Measurements from ENCODE around the gene ERCC2. TPM values are rescaled to one million over a fixed set of nuclear protein-coding genes. Genes with fewer than 3 reads are reported as not detected.
"Not testable (repeated sequence)": the region's sequence is repeated elsewhere in the genome, so short reads cannot be mapped to it uniquely, and the experiment has no call there.

The ERCC2 gene
- total RNA-seq, 1 experiment from 2014 or later: 102 TPM

DNA sequence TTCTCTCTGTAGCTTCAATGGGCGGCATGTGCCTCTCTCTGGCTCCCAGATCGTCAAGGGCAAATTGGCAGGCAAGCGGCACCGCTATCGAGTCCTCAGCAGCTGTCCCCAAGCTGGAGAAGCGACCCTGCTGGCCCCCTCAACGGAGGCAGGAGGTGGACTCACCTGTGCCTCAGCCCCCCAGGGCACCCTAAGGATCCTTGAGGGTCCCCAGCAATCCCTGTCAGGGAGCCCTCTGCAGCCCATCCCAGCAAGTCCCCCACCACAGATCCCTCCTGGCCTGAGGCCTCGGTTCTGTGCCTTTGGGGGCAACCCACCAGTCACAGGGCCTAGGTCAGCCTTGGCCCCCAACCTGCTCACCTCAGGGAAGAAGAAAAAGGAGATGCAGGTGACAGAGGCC is 37.7 kb upstream of the ERCC2 start:
- ChIA-PET CTCF (interaction anchor here (1.2 to 1.6 kb wide), 3 partner anchors 20 to 78 kb away, joined by 3 to 5 read pairs (median 4); no protein-coding TSS in a partner anchor), POLR2A (no interaction called here)
- Mint-ChIP-seq H3K9me3 (no peaks in the 10 kb centered on the region), H3K36me3 (peaks cover 22% of the 10 kb centered on the region), H3K4me3 (peak overlapping the region; percentile 96), H3K27me3 (ENCODE audit: low read depth) (peaks cover 7% of the 10 kb centered on the region; the same call in 1 of the 2 replicates), H3K4me1 (peaks cover 15% of the 10 kb centered on the region), H3K27ac (no peak overlapping the region)
- no peak for DNase-seq (ENCODE audit: low spot score)
- ATAC-seq: no peak
- TF ChIP-seq, protein P1, sequence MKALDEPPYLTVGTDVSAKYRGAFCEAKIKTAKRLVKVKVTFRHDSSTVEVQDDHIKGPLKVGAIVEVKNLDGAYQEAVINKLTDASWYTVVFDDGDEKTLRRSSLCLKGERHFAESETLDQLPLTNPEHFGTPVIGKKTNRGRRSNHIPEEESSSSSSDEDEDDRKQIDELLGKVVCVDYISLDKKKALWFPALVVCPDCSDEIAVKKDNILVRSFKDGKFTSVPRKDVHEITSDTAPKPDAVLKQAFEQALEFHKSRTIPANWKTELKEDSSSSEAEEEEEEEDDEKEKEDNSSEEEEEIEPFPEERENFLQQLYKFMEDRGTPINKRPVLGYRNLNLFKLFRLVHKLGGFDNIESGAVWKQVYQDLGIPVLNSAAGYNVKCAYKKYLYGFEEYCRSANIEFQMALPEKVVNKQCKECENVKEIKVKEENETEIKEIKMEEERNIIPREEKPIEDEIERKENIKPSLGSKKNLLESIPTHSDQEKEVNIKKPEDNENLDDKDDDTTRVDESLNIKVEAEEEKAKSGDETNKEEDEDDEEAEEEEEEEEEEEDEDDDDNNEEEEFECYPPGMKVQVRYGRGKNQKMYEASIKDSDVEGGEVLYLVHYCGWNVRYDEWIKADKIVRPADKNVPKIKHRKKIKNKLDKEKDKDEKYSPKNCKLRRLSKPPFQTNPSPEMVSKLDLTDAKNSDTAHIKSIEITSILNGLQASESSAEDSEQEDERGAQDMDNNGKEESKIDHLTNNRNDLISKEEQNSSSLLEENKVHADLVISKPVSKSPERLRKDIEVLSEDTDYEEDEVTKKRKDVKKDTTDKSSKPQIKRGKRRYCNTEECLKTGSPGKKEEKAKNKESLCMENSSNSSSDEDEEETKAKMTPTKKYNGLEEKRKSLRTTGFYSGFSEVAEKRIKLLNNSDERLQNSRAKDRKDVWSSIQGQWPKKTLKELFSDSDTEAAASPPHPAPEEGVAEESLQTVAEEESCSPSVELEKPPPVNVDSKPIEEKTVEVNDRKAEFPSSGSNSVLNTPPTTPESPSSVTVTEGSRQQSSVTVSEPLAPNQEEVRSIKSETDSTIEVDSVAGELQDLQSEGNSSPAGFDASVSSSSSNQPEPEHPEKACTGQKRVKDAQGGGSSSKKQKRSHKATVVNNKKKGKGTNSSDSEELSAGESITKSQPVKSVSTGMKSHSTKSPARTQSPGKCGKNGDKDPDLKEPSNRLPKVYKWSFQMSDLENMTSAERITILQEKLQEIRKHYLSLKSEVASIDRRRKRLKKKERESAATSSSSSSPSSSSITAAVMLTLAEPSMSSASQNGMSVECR (CRISPR knock-in tag; IDR thresholded peaks at IDR 0.05; ENCODE audit: borderline replicate concordance): no peak
- TF ChIP-seq, protein P2, sequence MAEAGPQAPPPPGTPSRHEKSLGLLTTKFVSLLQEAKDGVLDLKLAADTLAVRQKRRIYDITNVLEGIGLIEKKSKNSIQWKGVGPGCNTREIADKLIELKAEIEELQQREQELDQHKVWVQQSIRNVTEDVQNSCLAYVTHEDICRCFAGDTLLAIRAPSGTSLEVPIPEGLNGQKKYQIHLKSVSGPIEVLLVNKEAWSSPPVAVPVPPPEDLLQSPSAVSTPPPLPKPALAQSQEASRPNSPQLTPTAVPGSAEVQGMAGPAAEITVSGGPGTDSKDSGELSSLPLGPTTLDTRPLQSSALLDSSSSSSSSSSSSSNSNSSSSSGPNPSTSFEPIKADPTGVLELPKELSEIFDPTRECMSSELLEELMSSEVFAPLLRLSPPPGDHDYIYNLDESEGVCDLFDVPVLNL (CRISPR knock-in tag; IDR thresholded peaks at IDR 0.05; ENCODE audit: borderline replicate concordance, low read depth): no peak
- TF ChIP-seq, protein P3, sequence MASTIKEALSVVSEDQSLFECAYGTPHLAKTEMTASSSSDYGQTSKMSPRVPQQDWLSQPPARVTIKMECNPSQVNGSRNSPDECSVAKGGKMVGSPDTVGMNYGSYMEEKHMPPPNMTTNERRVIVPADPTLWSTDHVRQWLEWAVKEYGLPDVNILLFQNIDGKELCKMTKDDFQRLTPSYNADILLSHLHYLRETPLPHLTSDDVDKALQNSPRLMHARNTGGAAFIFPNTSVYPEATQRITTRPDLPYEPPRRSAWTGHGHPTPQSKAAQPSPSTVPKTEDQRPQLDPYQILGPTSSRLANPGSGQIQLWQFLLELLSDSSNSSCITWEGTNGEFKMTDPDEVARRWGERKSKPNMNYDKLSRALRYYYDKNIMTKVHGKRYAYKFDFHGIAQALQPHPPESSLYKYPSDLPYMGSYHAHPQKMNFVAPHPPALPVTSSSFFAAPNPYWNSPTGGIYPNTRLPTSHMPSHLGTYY (CRISPR knock-in tag; IDR thresholded peaks at IDR 0.05): no peak
- TF ChIP-seq, protein P4, sequence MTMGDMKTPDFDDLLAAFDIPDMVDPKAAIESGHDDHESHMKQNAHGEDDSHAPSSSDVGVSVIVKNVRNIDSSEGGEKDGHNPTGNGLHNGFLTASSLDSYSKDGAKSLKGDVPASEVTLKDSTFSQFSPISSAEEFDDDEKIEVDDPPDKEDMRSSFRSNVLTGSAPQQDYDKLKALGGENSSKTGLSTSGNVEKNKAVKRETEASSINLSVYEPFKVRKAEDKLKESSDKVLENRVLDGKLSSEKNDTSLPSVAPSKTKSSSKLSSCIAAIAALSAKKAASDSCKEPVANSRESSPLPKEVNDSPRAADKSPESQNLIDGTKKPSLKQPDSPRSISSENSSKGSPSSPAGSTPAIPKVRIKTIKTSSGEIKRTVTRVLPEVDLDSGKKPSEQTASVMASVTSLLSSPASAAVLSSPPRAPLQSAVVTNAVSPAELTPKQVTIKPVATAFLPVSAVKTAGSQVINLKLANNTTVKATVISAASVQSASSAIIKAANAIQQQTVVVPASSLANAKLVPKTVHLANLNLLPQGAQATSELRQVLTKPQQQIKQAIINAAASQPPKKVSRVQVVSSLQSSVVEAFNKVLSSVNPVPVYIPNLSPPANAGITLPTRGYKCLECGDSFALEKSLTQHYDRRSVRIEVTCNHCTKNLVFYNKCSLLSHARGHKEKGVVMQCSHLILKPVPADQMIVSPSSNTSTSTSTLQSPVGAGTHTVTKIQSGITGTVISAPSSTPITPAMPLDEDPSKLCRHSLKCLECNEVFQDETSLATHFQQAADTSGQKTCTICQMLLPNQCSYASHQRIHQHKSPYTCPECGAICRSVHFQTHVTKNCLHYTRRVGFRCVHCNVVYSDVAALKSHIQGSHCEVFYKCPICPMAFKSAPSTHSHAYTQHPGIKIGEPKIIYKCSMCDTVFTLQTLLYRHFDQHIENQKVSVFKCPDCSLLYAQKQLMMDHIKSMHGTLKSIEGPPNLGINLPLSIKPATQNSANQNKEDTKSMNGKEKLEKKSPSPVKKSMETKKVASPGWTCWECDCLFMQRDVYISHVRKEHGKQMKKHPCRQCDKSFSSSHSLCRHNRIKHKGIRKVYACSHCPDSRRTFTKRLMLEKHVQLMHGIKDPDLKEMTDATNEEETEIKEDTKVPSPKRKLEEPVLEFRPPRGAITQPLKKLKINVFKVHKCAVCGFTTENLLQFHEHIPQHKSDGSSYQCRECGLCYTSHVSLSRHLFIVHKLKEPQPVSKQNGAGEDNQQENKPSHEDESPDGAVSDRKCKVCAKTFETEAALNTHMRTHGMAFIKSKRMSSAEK (CRISPR knock-in tag; IDR thresholded peaks at IDR 0.05; ENCODE audit: borderline replicate concordance): no peak

DNA sequence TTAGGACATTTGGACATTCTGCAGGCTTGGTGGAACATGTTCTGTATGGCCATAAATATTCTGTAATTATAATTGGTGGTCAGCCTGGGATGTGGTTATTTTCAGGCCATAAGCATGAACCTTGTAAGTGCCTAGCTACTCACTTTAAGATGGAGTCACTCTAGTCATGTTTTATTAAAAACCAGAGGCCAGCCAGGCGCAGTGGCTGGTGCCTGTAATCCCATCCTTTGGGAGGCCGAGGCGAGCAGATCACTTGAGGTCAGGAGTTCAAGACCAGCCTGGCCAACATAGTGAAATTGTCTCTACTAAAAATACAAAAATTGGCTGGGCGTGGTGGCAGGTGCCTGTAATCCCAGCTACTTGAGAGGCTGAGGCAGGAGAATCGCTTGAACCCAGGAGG is 37.2 kb upstream of the ERCC2 start:
- DNase-seq (ENCODE audit: low spot score); H3K27ac Mint-ChIP-seq; ATAC-seq; POLR2A ChIA-PET; H3K27me3 Mint-ChIP-seq (ENCODE audit: low read depth); H3K9me3 Mint-ChIP-seq: not testable (repeated sequence)
- CTCF ChIA-PET: interaction anchor here (0.6 to 1.6 kb wide), 4 partner anchors 21 to 84 kb away, joined by 3 to 5 read pairs (median 4); no protein-coding TSS in a partner anchor
- H3K36me3 Mint-ChIP-seq: peaks cover 20% of the 10 kb centered on the region
- peaks cover 20% of the 10 kb centered on the region for H3K4me1 Mint-ChIP-seq
- H3K4me3 Mint-ChIP-seq: peak overlapping the region; percentile 96

DNA sequence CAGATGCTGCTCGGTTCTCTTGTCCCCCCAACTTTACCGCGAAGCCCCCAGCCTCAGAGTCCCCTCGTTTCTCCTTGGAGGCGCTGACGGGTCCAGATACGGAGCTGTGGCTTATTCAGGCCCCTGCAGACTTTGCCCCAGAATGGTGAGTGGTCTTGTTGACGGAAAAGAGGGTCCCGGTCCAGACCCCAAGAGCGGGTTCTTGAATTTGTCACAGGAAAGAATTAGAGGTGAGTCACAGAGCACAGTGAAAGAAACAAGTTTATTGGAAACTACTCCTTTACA is 36.7 kb upstream of the ERCC2 start:
- DNase-seq (ENCODE audit: low spot score): no peak
- peaks cover 7% of the 10 kb centered on the region; the same call in 1 of the 2 replicates for H3K27me3 Mint-ChIP-seq (ENCODE audit: low read depth)
- H3K9me3 Mint-ChIP-seq: no peaks in the 10 kb centered on the region
- CTCF ChIA-PET: interaction anchor here (0.6 to 1.6 kb wide), 4 partner anchors 21 to 85 kb away, joined by 3 to 5 read pairs (median 4); no protein-coding TSS in a partner anchor
- no peak overlapping the region for H3K27ac Mint-ChIP-seq
- POLR2A ChIA-PET: no interaction called here
- H3K36me3 Mint-ChIP-seq: peaks cover 20% of the 10 kb centered on the region
- no peak for TF ChIP-seq CBFB (CRISPR knock-in tag; IDR thresholded peaks at IDR 0.05; ENCODE audit: low read depth)
- TF ChIP-seq OVOL2 (CRISPR knock-in tag; IDR thresholded peaks at IDR 0.05; ENCODE audit: borderline replicate concordance): no peak
- TF ChIP-seq ZNF671 (CRISPR knock-in tag; IDR thresholded peaks at IDR 0.05): no peak
- TF ChIP-seq, protein P5, sequence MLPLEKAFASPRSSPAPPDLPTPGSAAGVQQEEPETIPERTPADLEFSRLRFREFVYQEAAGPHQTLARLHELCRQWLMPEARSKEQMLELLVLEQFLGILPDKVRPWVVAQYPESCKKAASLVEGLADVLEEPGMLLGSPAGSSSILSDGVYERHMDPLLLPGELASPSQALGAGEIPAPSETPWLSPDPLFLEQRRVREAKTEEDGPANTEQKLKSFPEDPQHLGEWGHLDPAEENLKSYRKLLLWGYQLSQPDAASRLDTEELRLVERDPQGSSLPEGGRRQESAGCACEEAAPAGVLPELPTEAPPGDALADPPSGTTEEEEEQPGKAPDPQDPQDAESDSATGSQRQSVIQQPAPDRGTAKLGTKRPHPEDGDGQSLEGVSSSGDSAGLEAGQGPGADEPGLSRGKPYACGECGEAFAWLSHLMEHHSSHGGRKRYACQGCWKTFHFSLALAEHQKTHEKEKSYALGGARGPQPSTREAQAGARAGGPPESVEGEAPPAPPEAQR (CRISPR knock-in tag; IDR thresholded peaks at IDR 0.05): no peak
- TF ChIP-seq RELA (CRISPR knock-in tag; IDR thresholded peaks at IDR 0.05; ENCODE audit: borderline replicate concordance): no peak
- TF ChIP-seq, protein P6, sequence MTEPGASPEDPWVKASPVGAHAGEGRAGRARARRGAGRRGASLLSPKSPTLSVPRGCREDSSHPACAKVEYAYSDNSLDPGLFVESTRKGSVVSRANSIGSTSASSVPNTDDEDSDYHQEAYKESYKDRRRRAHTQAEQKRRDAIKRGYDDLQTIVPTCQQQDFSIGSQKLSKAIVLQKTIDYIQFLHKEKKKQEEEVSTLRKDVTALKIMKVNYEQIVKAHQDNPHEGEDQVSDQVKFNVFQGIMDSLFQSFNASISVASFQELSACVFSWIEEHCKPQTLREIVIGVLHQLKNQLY (CRISPR knock-in tag; IDR thresholded peaks at IDR 0.05): no peak
- TF ChIP-seq, protein P2 (CRISPR knock-in tag; IDR thresholded peaks at IDR 0.05; ENCODE audit: borderline replicate concordance, low read depth): no peak
- TF ChIP-seq ZNF121 (CRISPR knock-in tag; IDR thresholded peaks at IDR 0.05): no peak
- TF ChIP-seq, protein P7, sequence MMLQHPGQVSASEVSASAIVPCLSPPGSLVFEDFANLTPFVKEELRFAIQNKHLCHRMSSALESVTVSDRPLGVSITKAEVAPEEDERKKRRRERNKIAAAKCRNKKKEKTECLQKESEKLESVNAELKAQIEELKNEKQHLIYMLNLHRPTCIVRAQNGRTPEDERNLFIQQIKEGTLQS (CRISPR knock-in tag; conservative IDR thresholded peaks at IDR 0.05): no peak
- TF ChIP-seq, protein P8, sequence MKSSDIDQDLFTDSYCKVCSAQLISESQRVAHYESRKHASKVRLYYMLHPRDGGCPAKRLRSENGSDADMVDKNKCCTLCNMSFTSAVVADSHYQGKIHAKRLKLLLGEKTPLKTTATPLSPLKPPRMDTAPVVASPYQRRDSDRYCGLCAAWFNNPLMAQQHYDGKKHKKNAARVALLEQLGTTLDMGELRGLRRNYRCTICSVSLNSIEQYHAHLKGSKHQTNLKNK (CRISPR knock-in tag; IDR thresholded peaks at IDR 0.05): no peak
- no peak for TF ChIP-seq IRF2 (CRISPR knock-in tag; IDR thresholded peaks at IDR 0.05; ENCODE audit: borderline replicate concordance, low read depth)
- peak overlapping the region; percentile 96 for H3K4me3 Mint-ChIP-seq
- ATAC-seq: no peak
- peaks cover 23% of the 10 kb centered on the region for H3K4me1 Mint-ChIP-seq
